ENCODE results near the gene KCNJ15. TPM values are rescaled to one million over a fixed set of nuclear protein-coding genes. Genes with fewer than 3 reads are reported as not detected.

The KCNJ15 gene
- total RNA-seq, 1 donor from 2014 or later: 27.5 TPM

DNA sequence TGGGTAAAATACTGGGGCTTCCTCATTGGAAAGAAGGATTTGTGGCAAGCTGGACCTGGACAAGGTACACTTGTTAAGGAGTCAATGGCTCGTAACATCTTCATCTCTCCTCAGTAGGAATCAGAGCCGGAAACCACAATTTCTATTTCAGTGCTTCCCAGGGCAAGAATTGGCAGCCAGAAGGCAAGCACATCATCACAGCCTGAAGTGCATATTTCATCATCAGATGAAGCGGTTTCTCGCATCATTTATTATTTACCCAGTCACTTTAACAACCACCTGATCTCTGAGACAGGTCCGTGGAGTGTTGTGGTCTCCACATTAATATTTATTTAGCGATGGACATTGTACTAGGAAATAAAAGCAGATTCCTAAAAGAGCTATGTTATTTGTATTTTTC lies 55.0 kb downstream of the KCNJ15 start:
- DNase-seq (ENCODE audit: low read depth): peak; percentile 94
- H3K4me3 ChIP-seq (ENCODE audit: low read depth, low read length): no peak overlapping the region
- TF ChIP-seq, protein P1, sequence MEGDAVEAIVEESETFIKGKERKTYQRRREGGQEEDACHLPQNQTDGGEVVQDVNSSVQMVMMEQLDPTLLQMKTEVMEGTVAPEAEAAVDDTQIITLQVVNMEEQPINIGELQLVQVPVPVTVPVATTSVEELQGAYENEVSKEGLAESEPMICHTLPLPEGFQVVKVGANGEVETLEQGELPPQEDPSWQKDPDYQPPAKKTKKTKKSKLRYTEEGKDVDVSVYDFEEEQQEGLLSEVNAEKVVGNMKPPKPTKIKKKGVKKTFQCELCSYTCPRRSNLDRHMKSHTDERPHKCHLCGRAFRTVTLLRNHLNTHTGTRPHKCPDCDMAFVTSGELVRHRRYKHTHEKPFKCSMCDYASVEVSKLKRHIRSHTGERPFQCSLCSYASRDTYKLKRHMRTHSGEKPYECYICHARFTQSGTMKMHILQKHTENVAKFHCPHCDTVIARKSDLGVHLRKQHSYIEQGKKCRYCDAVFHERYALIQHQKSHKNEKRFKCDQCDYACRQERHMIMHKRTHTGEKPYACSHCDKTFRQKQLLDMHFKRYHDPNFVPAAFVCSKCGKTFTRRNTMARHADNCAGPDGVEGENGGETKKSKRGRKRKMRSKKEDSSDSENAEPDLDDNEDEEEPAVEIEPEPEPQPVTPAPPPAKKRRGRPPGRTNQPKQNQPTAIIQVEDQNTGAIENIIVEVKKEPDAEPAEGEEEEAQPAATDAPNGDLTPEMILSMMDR (IDR thresholded peaks at IDR 0.05; ENCODE audit: insufficient read depth, low read length, poor library complexity, severe bottlenecking): no peak
- no peaks in the 10 kb centered on the region for H3K36me3 ChIP-seq (ENCODE audit: control insufficient read depth, insufficient read depth, low read length)
- no peaks in the 10 kb centered on the region for H3K27me3 ChIP-seq (ENCODE audit: control insufficient read depth, insufficient read depth, low read length)

DNA sequence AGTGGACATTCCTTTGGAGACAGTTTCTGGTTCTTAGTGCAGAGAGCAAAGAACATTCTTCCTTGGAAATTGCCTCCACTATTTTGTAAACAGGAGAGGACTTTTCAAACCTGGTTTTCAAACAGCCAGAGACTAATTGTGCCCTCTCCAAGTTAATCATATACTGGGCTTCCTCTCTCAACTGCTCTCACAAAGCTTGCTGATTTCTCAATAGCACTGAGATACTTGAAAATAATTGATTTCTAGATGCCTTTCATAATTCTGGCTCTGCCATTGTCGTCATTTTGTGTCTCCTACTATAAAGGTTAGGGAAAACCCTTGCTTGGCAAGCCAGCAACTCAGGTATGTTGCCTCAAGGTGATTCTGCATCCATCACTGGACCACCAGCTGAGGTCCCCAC lies 56.0 kb downstream of the KCNJ15 start:
- TF ChIP-seq, protein P1 (IDR thresholded peaks at IDR 0.05; ENCODE audit: insufficient read depth, low read length, poor library complexity, severe bottlenecking): no peak
- no peak overlapping the region for H3K4me3 ChIP-seq (ENCODE audit: low read depth, low read length)
- no peak for DNase-seq (ENCODE audit: low read depth)

DNA sequence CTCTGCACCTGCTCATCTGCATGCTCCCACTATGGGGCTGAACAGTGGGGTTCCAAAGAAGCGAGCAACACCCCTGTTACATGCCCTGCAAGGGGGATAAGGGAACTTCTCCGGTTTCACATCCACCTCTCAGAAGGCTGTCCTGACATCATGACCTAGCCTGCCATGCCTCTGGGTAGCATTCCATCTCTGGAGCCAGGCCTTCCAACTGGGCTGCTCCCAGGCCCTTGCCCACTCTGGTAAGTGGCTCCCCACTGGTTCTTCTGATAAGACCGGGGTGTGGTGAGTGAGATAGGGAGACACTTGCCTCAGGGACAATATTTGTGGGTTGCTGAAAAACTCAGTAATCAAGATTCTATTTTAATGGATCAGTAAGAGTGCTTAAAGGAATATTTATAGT lies 57.8 kb downstream of the KCNJ15 start:
- H3K36me3 ChIP-seq (ENCODE audit: control insufficient read depth, insufficient read depth, low read length): no peaks in the 10 kb centered on the region
- TF ChIP-seq, protein P1 (IDR thresholded peaks at IDR 0.05; ENCODE audit: insufficient read depth, low read length, poor library complexity, severe bottlenecking): no peak
- no peak overlapping the region for H3K4me3 ChIP-seq (ENCODE audit: low read depth, low read length)
- no peak for DNase-seq (ENCODE audit: low read depth)
- H3K27me3 ChIP-seq (ENCODE audit: control insufficient read depth, insufficient read depth, low read length): no peaks in the 10 kb centered on the region

More for the DNA sequence above, 56.0 kb downstream of the KCNJ15 start:
- H3K36me3 ChIP-seq (ENCODE audit: control insufficient read depth, insufficient read depth, low read length): no peaks in the 10 kb centered on the region
- H3K27me3 ChIP-seq (ENCODE audit: control insufficient read depth, insufficient read depth, low read length): no peaks in the 10 kb centered on the region

DNA sequence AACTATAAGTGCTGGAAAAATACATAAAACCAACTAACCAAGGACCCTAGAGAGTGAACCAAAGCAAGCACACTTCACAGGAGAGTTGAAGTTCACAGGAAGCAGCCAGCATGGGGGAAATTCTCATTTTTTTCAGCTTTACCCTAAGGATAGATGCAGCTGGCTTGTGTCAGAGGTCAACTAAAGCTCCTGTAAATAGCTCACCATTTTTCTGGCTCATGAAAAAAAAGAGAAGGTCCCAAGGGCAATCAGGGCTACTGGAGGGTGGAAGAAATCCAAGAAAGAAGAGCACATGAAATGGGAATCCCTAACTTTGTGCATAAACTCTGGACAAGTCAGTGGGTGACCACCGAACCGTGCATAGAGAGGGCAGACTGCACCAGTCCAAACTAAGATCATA lies 58.3 kb downstream of the KCNJ15 start:
- Histone ChIP-seq H3K27me3 (ENCODE audit: control insufficient read depth, insufficient read depth, low read length) (no peaks in the 10 kb centered on the region), H3K36me3 (ENCODE audit: control insufficient read depth, insufficient read depth, low read length) (no peaks in the 10 kb centered on the region), H3K4me3 (ENCODE audit: low read depth, low read length) (no peak overlapping the region)
- TF ChIP-seq, protein P1 (IDR thresholded peaks at IDR 0.05; ENCODE audit: insufficient read depth, low read length, poor library complexity, severe bottlenecking): no peak
- DNase-seq (ENCODE audit: low read depth): no peak

DNA sequence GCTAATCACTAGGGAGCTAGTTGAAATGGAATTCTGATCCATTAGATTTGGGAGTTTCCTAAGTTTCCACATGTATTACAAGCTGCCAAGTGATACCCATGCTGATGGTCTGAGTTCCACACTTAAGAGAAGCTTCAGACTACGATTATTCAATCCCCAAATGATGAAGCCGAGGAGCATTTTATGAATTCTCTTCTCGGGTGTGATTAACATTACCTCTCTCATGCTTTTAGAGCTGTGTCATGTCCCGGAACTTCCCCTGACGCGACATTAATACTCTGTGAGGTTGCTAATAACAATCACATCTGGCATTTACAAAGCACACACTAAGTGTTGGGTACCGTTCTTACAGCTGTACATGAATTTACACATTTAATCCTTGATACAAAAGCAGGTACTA lies 63.0 kb downstream of the KCNJ15 start:
- Histone ChIP-seq H3K4me3 (ENCODE audit: low read depth, low read length) (no peak overlapping the region), H3K27me3 (ENCODE audit: control insufficient read depth, insufficient read depth, low read length) (no peaks in the 10 kb centered on the region), H3K36me3 (ENCODE audit: control insufficient read depth, insufficient read depth, low read length) (no peaks in the 10 kb centered on the region)
- TF ChIP-seq, protein P1 (IDR thresholded peaks at IDR 0.05; ENCODE audit: insufficient read depth, low read length, poor library complexity, severe bottlenecking): no peak
- no peak for DNase-seq (ENCODE audit: low read depth)

DNA sequence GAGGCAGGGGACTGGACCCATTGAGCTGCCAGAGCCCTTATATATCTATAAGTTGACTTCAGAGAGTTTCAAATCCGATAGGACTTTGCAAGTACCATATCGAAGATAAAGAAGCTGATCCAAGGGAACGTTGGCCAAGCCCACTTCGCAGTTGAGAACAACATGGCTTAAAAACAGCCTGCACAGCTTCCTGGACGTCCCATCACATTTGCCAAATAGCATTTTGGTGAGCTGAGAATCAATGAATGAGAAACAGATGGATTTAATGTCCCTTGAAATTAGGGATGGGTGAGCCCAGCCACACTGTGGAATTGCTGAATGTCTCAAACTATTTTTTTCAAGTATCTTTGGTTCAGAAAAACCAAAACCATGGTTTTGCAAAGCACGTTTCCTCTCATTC lies 64.8 kb downstream of the KCNJ15 start:
- no peaks in the 10 kb centered on the region for H3K36me3 ChIP-seq (ENCODE audit: control insufficient read depth, insufficient read depth, low read length)
- DNase-seq (ENCODE audit: low read depth): no peak
- no peaks in the 10 kb centered on the region for H3K27me3 ChIP-seq (ENCODE audit: control insufficient read depth, insufficient read depth, low read length)
- TF ChIP-seq, protein P1 (IDR thresholded peaks at IDR 0.05; ENCODE audit: insufficient read depth, low read length, poor library complexity, severe bottlenecking): no peak
- no peak overlapping the region for H3K4me3 ChIP-seq (ENCODE audit: low read depth, low read length)
